ENCODE data around the gene JAZF1. TPM values are rescaled to one million over a fixed set of nuclear protein-coding genes. Genes with fewer than 3 reads are reported as not detected.

Gene JAZF1
- total RNA-seq, 1 experiment from 2014 or later = 9.1 TPM

- no peak overlapping the region for H3K9ac ChIP-seq (ENCODE audit: extremely low read depth, insufficient read length, low read length)
- no peak overlapping the region for H3K27ac ChIP-seq (ENCODE audit: insufficient read length, low read depth, low read length)
- H2BK15ac ChIP-seq (ENCODE audit: low read depth, low read length) = no peak overlapping the region
- H3K27me3 ChIP-seq (ENCODE audit: insufficient read depth, low read length) = no peaks in the 10 kb centered on the region
- no peak for TF ChIP-seq CTCF (conservative IDR thresholded peaks at IDR 0.05)
- no peak overlapping the region for H3K14ac ChIP-seq (ENCODE audit: insufficient read depth, low read length)
- WGBS (ENCODE audit: extremely low coverage, insufficient read length, low lambda C conversion rate) = no CpG with 5 or more reads among the region's 12 CpGs
- no peaks in the 10 kb centered on the region for H3K9me3 ChIP-seq (ENCODE audit: control insufficient read depth, low read depth, low read length)
- no peak overlapping the region for H3K56ac ChIP-seq (ENCODE audit: insufficient read length, low read depth, low read length)
- H2AFZ ChIP-seq (ENCODE audit: low read length) = no peak overlapping the region
- H3K36me3 Mint-ChIP-seq (ENCODE audit: insufficient read depth in 1 of 3, low read depth in 3 of 3) = no peaks in the 10 kb centered on the region; a peak in 1 of 7 replicates
- H3K27me3 Mint-ChIP-seq (ENCODE audit: low read depth) = no peaks in the 10 kb centered on the region
- DNase-seq = no peak
- H3K4me3 Mint-ChIP-seq = no peak overlapping the region
- no peak overlapping the region for H3K18ac ChIP-seq (ENCODE audit: insufficient read length, low read depth, low read length)
- no peak overlapping the region for H3K27ac Mint-ChIP-seq
- H3K4me2 ChIP-seq (ENCODE audit: insufficient read depth, insufficient read length, low read length) = no peak overlapping the region
- no peak overlapping the region for H2BK120ac ChIP-seq (ENCODE audit: low read depth, low read length, poor library complexity, severe bottlenecking)
- H3K9me3 Mint-ChIP-seq = no peaks in the 10 kb centered on the region
- H4K5ac ChIP-seq (ENCODE audit: insufficient read length, low read depth, low read length) = no peak overlapping the region
- H2AK5ac ChIP-seq (ENCODE audit: insufficient read length, low read length) = no peak overlapping the region
- H2BK20ac ChIP-seq (ENCODE audit: low read depth, low read length, poor library complexity, severe bottlenecking) = no peak overlapping the region
- H3K79me1 ChIP-seq (ENCODE audit: insufficient read depth, low read depth, low read length, poor library complexity, severe bottlenecking) = no peaks in the 10 kb centered on the region
- no peaks in the 10 kb centered on the region for H3K23me2 ChIP-seq (ENCODE audit: insufficient read length, low read depth, low read length, poor library complexity, severe bottlenecking)
- no peak overlapping the region for H2BK5ac ChIP-seq (ENCODE audit: insufficient read length, low read length)
- H3T11ph ChIP-seq (ENCODE audit: low read length) = no peak overlapping the region
- no peaks in the 10 kb centered on the region for H4K20me1 ChIP-seq (ENCODE audit: control insufficient read depth, insufficient read depth, insufficient read length)
- H4K91ac ChIP-seq (ENCODE audit: insufficient read length, low read depth, low read length) = no peak overlapping the region
- no peak overlapping the region for H3K4ac ChIP-seq (ENCODE audit: low read depth, low read length)
- no peaks in the 10 kb centered on the region; the same call in 1 of the 2 replicates for H3K79me2 ChIP-seq (ENCODE audit: insufficient read depth, low read length)
- H3K23ac ChIP-seq (ENCODE audit: insufficient read length, low read depth, low read length) = no peak overlapping the region
- H4K8ac ChIP-seq (replicated peaks; ENCODE audit: insufficient read length, low read depth, low read length) = no peak overlapping the region
- H3K4me1 Mint-ChIP-seq = no peaks in the 10 kb centered on the region
- no peak overlapping the region for H2BK12ac ChIP-seq (ENCODE audit: insufficient read length, low read depth, low read length)
- H3K4me1 ChIP-seq (ENCODE audit: insufficient read depth, low read length) = no peaks in the 10 kb centered on the region
Measured at GRCh38 chr7:27971171-27971812, 209.3 kb downstream of the JAZF1 start.
